Left ventricle myocardium inferior (tissue), 1 donor: ENCODE data around the gene PRKG1. TPM values are rescaled to one million over a fixed set of nuclear protein-coding genes. Genes with fewer than 3 reads are reported as not detected.

ENCODE experiments used
- DNase-seq: peaks from one replicate; pipeline ENCODE4 v3.0.0-alpha.2; 2020
- H3K27ac ChIP-seq: fragments of 200-600 bp; replicated peaks from 2 replicates; pipeline ENCODE4 v1.8.0; 2021
- H3K27me3 ChIP-seq: fragments of 200-600 bp; 2 replicates; pipeline ENCODE4 v1.8.0; 2021; ENCODE audit warnings: low read depth
- H3K36me3 ChIP-seq: fragments of 200-600 bp; 2 replicates; pipeline ENCODE4 v1.8.0; 2021
- H3K4me1 ChIP-seq: fragments of 200-600 bp; 2 replicates; pipeline ENCODE4 v1.8.0; 2021
- H3K4me3 ChIP-seq: fragments of 200-600 bp; 2 replicates; pipeline ENCODE4 v1.8.0; 2021; ENCODE audit warnings: mild to moderate bottlenecking, moderate library complexity
- H3K9me3 ChIP-seq: fragments of 200-600 bp; replicated peaks from 2 replicates; pipeline ENCODE4 v1.8.0; 2021
- intact Hi-C: fragments of 100-400 bp; cut with micrococcal nuclease; formaldehyde crosslinking; loops from one replicate; pipeline ENCODE4 v1.11.0; 2022
- total RNA-seq: library from RNA; stranded (reverse); fragmentation: NEBNext Ultra II Directional; extraction: Animal tissue kit (Norgen Biotek cat#: 25700); gene quantifications from one replicate; pipeline ENCODE4 v1.2.1, GENCODE V29; 2021
- TF ChIP-seq, protein P1 (sequence below): fragments of 200-600 bp; IDR thresholded peaks from 2 replicates; pipeline ENCODE4 v1.8.0; 2021; ENCODE audit warnings: antibody characterized with exemption, mild to moderate bottlenecking, borderline replicate concordance
- donor health status: DM: no; HTN: yes; CAD: no; lungs with severe emphysema.

The PRKG1 gene
- total RNA-seq, 1 donor from 2014 or later = 38.9 TPM

DNA sequence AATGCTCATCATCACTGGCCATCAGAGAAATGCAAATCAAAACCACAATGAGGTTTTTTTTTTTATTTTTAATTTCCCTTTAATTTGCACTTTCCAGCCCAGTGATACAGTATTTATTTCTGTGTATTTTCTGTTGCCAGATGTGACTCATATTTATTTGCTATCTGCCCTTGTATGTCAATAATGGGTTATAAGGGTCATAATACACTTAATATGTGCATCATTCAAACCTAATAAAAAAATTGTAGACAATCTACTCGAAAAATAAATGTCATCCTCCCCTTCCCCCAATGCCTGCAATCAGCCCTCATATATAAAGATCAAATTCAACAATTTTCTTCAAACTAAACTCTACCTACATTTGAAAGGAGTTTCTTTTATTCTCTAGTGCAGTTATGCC is 470.6 kb downstream of the PRKG1 start:
- Histone ChIP-seq H3K9me3 (no peaks in the 10 kb centered on the region), H3K36me3 (no peaks in the 10 kb centered on the region), H3K27me3 (no peaks in the 10 kb centered on the region), H3K4me1 (peaks cover 15% of the 10 kb centered on the region), H3K27ac (no peak overlapping the region), H3K4me3 (no peak overlapping the region)
- TF ChIP-seq, protein P1, sequence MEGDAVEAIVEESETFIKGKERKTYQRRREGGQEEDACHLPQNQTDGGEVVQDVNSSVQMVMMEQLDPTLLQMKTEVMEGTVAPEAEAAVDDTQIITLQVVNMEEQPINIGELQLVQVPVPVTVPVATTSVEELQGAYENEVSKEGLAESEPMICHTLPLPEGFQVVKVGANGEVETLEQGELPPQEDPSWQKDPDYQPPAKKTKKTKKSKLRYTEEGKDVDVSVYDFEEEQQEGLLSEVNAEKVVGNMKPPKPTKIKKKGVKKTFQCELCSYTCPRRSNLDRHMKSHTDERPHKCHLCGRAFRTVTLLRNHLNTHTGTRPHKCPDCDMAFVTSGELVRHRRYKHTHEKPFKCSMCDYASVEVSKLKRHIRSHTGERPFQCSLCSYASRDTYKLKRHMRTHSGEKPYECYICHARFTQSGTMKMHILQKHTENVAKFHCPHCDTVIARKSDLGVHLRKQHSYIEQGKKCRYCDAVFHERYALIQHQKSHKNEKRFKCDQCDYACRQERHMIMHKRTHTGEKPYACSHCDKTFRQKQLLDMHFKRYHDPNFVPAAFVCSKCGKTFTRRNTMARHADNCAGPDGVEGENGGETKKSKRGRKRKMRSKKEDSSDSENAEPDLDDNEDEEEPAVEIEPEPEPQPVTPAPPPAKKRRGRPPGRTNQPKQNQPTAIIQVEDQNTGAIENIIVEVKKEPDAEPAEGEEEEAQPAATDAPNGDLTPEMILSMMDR = no peak
- DNase-seq = no peak
- intact Hi-C loops = no loop called here

GRCh38 chr10:51547941-51548340 is 473.7 kb downstream of the PRKG1 start:
- peak overlapping the region; percentile 66 for H3K27ac ChIP-seq
- intact Hi-C loops = no loop called here
- no peaks in the 10 kb centered on the region for H3K9me3 ChIP-seq
- no peak for DNase-seq
- TF ChIP-seq, protein P1 = no peak
- H3K4me1 ChIP-seq = peaks cover 22% of the 10 kb centered on the region
- H3K27me3 ChIP-seq = no peaks in the 10 kb centered on the region
- no peak overlapping the region for H3K4me3 ChIP-seq
- no peaks in the 10 kb centered on the region for H3K36me3 ChIP-seq

GRCh38 chr10:51552879-51553278 is 478.6 kb downstream of the PRKG1 start:
- Histone ChIP-seq H3K27ac (no peak overlapping the region), H3K4me3 (no peak overlapping the region), H3K9me3 (no peaks in the 10 kb centered on the region), H3K27me3 (no peaks in the 10 kb centered on the region), H3K36me3 (no peaks in the 10 kb centered on the region), H3K4me1 (peaks cover 18% of the 10 kb centered on the region)
- no peak for DNase-seq
- TF ChIP-seq, protein P1 = no peak
- intact Hi-C loops = no loop called here

DNA sequence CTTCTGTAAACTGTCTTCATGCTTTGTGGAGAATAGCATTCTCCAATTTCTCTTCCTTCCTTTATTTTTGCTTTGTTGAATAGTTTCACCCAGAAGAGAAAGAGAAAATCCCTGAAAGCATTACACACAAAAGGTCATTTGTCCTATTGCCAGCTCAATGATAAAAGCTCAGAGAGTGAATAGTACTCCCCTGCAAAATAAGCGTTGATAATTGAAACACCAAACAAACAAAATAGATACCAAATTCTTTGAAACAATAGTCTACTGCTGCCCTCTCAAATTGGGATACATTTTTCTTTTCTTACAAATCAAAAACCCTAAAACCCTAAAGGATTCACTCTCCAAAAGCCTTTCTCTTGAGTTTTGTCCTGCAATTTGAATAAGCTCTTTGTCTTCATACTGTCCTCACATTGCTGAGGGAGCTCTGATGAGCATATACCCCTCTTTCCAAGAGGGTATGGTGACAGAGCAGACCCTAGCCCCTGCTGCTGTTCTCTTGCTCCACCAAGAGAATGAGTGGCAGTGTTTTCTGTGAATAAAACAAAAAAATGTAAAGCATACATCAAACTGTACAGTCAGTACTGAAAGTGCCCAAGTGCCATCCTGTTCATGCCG is 490.7 kb downstream of the PRKG1 start:
- Histone ChIP-seq H3K4me1 (peaks cover 17% of the 10 kb centered on the region), H3K9me3 (no peaks in the 10 kb centered on the region), H3K36me3 (no peaks in the 10 kb centered on the region), H3K4me3 (no peak overlapping the region), H3K27ac (no peak overlapping the region), H3K27me3 (no peaks in the 10 kb centered on the region)
- no peak for DNase-seq
- TF ChIP-seq, protein P1 = no peak
- intact Hi-C loops = no loop called here

DNA sequence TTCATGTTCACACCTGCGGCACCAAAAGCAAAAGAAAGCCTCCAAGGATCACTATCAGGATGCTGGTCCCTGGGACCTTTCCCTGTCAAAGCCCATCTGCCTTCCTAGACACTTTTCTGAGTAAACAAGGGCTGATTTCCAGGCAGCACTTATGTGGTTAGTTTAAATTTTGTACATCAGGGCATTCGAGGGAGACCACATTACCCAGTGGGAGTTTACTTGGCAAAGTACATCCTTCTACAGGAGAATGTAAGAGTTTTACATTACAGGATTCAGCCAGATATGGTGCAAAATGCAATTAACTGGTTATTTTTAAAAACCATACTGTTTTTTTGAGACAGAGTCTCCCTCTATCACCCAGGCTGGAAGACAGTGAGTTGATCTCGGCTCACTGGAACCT is 493.0 kb downstream of the PRKG1 start:
- Histone ChIP-seq H3K4me1 (peaks cover 17% of the 10 kb centered on the region), H3K27me3 (no peaks in the 10 kb centered on the region), H3K9me3 (no peaks in the 10 kb centered on the region), H3K4me3 (no peak overlapping the region), H3K36me3 (no peaks in the 10 kb centered on the region), H3K27ac (no peak overlapping the region)
- no peak for DNase-seq
- TF ChIP-seq, protein P1 = no peak
- intact Hi-C loops = no loop called here

- intact Hi-C loops = no loop called here
Measured at GRCh38 chr10:51569467-51569866, 495.2 kb downstream of the PRKG1 start.

More at GRCh38 chr10:51569467-51569866, 495.2 kb downstream of the PRKG1 start:
- no peak overlapping the region for H3K27ac ChIP-seq
- DNase-seq = no peak
- TF ChIP-seq, protein P1 = no peak
- H3K36me3 ChIP-seq = no peaks in the 10 kb centered on the region
- no peak overlapping the region for H3K4me3 ChIP-seq
- H3K4me1 ChIP-seq = peaks cover 24% of the 10 kb centered on the region
- H3K27me3 ChIP-seq = no peaks in the 10 kb centered on the region
- H3K9me3 ChIP-seq = no peaks in the 10 kb centered on the region
